Erythroblast (primary cell): ENCODE results near the gene RAD51B.
A peak's percentile ranks its signal among the peaks of the same experiment; 100 is the strongest.

ENCODE experiments used
- DNase-seq, 2 experiments: peaks; one replicate each; lab custom pipeline; 2025; lab: John Stamatoyannopoulos, UW
- GATA1 ChIP-seq: IDR thresholded peaks from 2 replicates; pipeline ENCODE4 v1.6.1; 2011; ENCODE audit warnings: low read depth, mild to moderate bottlenecking, control low read depth, low read length, moderate library complexity
- POLR2A ChIP-seq: IDR thresholded peaks from 2 replicates; pipeline ENCODE4 v1.6.1; 2011; ENCODE audit warnings: mild to moderate bottlenecking, low read length

Gene RAD51B

GRCh38 chr14:68233101-68233784, 413.7 kb downstream of the RAD51B start:
- no peak for DNase-seq
- TF ChIP-seq POLR2A, result no peak
- TF ChIP-seq GATA1, result no peak

GRCh38 chr14:68234101-68234905, 414.7 kb downstream of the RAD51B start:
- TF ChIP-seq POLR2A (no peak), GATA1 (no peak)

GRCh38 chr14:68235011-68235410, 415.4 kb downstream of the RAD51B start:
- TF ChIP-seq POLR2A (no peak), GATA1 (no peak)
- DNase-seq, result no peak

More at GRCh38 chr14:68234101-68234905, 414.7 kb downstream of the RAD51B start:
- no peak for DNase-seq

- TF ChIP-seq GATA1 (no peak), POLR2A (no peak)
- DNase-seq, result no peak
Observed at GRCh38 chr14:68236582-68237458, 417.2 kb downstream of the RAD51B start.

DNA sequence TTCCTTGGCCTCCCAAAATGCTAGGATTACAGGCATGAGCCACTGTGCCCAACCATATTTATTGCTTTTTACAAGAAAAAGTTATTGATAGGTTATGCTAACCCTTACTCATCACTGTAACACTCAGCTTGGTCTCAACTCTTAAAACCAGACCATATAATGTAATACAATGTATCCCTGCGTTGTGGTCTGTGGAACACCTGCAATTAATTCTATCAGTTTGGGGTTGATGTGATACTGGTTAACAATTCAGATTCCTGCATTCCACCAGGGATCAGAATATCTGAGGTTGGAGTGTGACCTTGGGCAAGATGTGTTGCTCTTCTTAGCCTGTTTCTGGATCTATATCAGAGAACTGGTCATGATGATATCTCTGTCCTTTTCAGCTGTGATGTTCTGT, 419.0 kb downstream of the RAD51B start:
- no peak for TF ChIP-seq POLR2A
- DNase-seq, result no peak

GRCh38 chr14:68238976-68239375, 419.4 kb downstream of the RAD51B start:
- TF ChIP-seq GATA1 (no peak), POLR2A (no peak)
- peak; percentile 44 to 78 for DNase-seq

DNA sequence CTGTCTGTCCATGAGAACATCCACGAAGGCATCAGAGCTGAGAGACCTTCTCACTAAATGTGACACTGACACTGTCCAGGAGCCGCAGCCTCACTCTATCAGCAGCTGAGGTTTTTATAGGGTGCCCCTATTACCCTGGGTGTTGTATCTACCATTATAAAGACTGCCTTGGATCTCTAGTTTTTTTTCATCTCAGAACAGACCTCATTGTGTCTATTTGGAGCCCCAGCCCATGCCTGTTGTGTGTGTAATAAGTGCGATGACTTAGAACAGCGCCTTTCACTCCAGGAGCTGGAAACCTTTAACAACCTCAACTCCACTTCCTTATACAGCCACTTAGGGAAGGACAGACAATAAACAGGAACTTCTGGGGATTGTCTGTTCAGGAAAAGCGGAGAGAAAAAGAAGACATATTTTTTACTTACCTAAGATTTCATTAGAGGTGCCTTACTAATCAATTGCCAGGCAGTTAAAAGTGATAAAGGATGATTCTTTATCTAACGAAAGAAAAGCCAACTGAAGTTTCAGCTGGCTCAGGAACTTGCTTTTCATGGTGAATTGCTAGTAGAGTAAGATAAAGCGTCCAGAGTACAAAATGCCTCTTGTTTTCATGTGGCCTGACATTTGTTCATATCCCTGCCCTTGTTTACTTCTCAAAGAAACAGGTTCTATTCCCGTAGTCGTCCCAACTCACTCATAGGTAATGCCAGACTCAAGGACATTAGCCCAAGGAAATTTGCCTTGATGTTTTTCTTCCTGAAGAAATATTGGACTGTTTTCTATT, 420.6 kb downstream of the RAD51B start:
- DNase-seq, result peak; percentile 31 to 36
- TF ChIP-seq GATA1 (no peak), POLR2A (no peak)

DNA sequence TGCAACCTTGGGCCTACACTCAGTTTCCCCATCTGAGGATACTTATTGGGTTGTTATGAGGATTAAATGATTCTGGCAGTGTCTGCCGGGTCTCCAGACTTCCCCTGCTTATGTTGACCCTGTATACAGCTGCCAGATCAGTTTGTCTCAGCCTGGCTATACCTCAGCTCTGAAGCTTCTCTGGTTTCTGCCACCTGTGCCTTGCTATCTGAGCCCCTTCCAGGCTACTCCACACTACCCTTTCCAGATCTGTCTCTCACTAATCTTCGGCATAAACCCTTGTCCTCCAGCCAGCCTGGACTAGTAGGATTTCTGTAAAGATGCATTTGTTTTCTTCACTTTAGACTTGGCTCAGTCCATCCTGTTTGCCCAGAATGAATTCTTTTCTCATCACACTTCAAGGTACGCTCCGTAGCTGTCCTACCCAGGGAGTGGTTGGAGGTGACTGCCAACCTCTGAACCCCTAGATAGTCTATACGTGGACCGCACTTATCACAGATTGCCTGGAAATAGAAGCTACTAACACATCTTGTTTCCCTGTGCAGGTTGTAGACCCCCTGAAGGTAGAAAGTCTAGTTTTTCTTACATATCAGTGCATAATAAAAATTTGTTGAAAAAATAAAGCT, 422.4 kb downstream of the RAD51B start:
- no peak for DNase-seq
- TF ChIP-seq GATA1, result no peak
- TF ChIP-seq POLR2A, result no peak

DNA sequence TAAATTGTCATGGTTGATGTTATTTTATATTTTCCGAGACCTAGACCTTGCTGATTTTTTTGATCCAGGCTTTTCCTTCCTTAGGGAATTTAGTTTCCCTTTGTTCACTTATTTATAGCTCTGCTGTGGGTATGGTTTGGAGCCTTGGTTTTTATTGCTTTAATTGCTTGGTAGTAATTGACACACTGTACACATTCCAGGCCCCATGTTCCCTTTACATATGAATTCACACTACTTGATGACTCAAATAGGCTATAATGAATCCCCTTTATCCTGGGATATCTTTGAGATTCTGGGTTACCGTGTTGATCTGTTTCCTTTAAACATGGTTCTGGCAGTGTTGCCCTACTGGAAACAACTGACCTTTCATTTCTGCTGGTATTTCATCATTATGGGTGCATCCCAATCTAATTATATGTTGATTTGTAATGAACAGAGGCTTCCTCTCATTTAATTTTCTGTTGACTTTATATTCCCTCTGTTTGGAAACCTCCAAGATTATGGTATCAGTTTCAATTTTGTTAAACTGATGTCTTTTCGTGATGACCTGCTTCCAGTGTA, 424.0 kb downstream of the RAD51B start:
- TF ChIP-seq POLR2A, result no peak
- no peak for TF ChIP-seq GATA1
- DNase-seq, result no peak

DNA sequence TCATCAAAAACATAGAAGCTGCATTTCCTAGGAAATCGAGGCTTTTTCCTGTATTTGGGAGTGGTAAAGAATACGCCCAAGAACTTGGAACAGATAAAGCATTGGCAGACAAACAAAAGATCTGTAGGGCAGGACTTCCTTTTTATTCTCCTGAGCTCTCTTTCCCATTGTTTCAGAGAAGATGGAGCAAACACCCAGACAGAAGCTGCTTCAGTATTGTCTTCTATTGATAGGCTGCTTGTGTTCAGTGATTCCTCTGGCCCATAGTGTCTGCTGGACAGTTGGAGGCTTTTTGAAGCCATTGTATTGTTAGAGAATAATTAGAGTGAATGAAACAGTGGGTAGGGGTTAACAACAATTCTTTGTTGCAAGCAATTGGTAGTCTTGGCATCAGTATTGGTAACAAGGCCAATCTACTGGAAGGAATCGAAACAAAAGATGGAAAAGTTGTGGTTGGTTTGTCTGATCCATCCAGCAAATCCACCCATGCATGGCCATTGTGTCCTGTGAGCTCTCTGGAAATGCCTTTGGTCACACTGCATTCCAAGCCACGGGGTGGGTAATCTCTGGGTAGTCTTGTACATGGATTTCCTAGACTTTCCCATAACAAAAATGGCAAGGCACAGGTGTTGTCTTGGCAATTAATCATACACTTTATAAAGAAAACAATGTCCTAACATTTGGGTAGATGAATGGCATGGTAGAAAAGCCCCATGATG, 424.8 kb downstream of the RAD51B start:
- DNase-seq, result no peak
- TF ChIP-seq POLR2A (no peak), GATA1 (no peak)

- DNase-seq, result peak; percentile 66 to 67
- no peak for TF ChIP-seq POLR2A
- TF ChIP-seq GATA1, result no peak
Observed at GRCh38 chr14:68245146-68246073, 425.8 kb downstream of the RAD51B start.
